ENCODE measurements around the gene SCNN1G. TPM values are rescaled to one million over a fixed set of nuclear protein-coding genes. Genes with fewer than 3 reads are reported as not detected.

The SCNN1G gene
- total and polyA plus RNA-seq, 2 of the 13 experiments (the other 11 are each of a cell fraction or from before 2014, with no cell fraction given): not detected

DNA sequence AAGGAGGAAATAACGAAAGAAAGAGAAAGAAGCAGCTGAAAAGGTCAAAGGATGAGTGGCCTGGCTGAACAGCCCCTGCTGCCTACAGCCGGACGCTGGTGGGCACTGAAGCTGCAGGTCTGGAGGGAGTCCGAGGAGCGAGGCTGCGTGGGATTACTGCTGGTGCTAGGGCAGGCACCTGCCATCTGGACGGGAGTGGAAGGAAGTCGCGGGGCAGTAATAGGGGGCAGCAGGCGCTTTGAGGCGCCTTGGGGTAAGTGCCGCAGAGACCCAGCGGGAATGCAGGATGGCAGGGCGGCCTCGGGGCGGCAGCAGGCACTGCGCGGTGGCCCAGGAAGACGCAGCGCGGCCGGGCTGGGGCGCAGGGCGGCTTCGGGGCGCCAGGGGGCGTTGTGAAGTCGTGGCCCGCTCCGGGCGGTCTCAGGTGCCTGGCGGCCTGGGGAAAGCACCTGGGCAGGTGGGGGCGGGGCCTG is 303 bp upstream of the SCNN1G start (continued):
- TF ChIP-seq ZNF354B (CRISPR knock-in tag; IDR thresholded peaks at IDR 0.05): no peak
- peak; percentile 85; the same call in 1 of the 2 replicates for TF ChIP-seq ERF (CRISPR knock-in tag; IDR thresholded peaks at IDR 0.05)
- no peak for TF ChIP-seq ARNT (IDR thresholded peaks at IDR 0.05)
- peak; percentile 83 for TF ChIP-seq ZNF768 (CRISPR knock-in tag; IDR thresholded peaks at IDR 0.05)
- no peak for TF ChIP-seq PHF5A (CRISPR knock-in tag; IDR thresholded peaks at IDR 0.05; ENCODE audit: low read depth, unreplicated experiment)
- TF ChIP-seq SKI (IDR thresholded peaks at IDR 0.05; ENCODE audit: partially characterized antibody): no peak
- TF ChIP-seq GTF3A (CRISPR knock-in tag; conservative IDR thresholded peaks at IDR 0.05): no peak
- peak; percentile 98 for TF ChIP-seq ZEB1 (IDR thresholded peaks at IDR 0.05; ENCODE audit: insufficient replicate concordance, low read depth)
- TF ChIP-seq ZNF343 (CRISPR knock-in tag; IDR thresholded peaks at IDR 0.05): no peak
- no peak for TF ChIP-seq ZNF646 (CRISPR knock-in tag; IDR thresholded peaks at IDR 0.05)
- TF ChIP-seq ZNF878 (CRISPR knock-in tag; IDR thresholded peaks at IDR 0.05): no peak
- TF ChIP-seq, protein P1, sequence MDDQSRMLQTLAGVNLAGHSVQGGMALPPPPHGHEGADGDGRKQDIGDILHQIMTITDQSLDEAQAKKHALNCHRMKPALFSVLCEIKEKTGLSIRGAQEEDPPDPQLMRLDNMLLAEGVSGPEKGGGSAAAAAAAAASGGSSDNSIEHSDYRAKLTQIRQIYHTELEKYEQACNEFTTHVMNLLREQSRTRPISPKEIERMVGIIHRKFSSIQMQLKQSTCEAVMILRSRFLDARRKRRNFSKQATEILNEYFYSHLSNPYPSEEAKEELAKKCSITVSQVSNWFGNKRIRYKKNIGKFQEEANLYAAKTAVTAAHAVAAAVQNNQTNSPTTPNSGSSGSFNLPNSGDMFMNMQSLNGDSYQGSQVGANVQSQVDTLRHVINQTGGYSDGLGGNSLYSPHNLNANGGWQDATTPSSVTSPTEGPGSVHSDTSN (CRISPR knock-in tag; IDR thresholded peaks at IDR 0.05; ENCODE audit: borderline replicate concordance): no peak
- TF ChIP-seq, protein P2, sequence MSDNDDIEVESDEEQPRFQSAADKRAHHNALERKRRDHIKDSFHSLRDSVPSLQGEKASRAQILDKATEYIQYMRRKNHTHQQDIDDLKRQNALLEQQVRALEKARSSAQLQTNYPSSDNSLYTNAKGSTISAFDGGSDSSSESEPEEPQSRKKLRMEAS (IDR thresholded peaks at IDR 0.05): peak; percentile 48; the same call in 1 of the 2 replicates
- TF ChIP-seq ARHGAP35 (CRISPR knock-in tag; IDR thresholded peaks at IDR 0.05; ENCODE audit: borderline replicate concordance): peak; percentile 39; the same call in 1 of the 2 replicates
- peak; percentile 98 for TF ChIP-seq STAG1 (CRISPR knock-in tag; IDR thresholded peaks at IDR 0.05)
- TF ChIP-seq, protein P3, sequence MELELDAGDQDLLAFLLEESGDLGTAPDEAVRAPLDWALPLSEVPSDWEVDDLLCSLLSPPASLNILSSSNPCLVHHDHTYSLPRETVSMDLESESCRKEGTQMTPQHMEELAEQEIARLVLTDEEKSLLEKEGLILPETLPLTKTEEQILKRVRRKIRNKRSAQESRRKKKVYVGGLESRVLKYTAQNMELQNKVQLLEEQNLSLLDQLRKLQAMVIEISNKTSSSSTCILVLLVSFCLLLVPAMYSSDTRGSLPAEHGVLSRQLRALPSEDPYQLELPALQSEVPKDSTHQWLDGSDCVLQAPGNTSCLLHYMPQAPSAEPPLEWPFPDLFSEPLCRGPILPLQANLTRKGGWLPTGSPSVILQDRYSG (CRISPR knock-in tag; IDR thresholded peaks at IDR 0.05): no peak
- TF ChIP-seq SIX1 (CRISPR knock-in tag; IDR thresholded peaks at IDR 0.05; ENCODE audit: borderline replicate concordance): no peak
- peak; percentile 60; the same call in 1 of the 2 replicates for TF ChIP-seq E2F2 (CRISPR knock-in tag; IDR thresholded peaks at IDR 0.05; ENCODE audit: borderline replicate concordance)
- no peak for TF ChIP-seq PITX1 (CRISPR knock-in tag; IDR thresholded peaks at IDR 0.05)
- TF ChIP-seq ZNF550 (CRISPR knock-in tag; IDR thresholded peaks at IDR 0.05; ENCODE audit: borderline replicate concordance): no peak
- peak; percentile 67; the same call in 1 of the 2 replicates for TF ChIP-seq ZSCAN9 (CRISPR knock-in tag; IDR thresholded peaks at IDR 0.05; ENCODE audit: borderline replicate concordance)
- TF ChIP-seq ZFY (CRISPR knock-in tag; IDR thresholded peaks at IDR 0.05): no peak; the same call in 1 of the 2 replicates

Measured in HepG2 (cell line).